A549 (cell line): ENCODE data around the gene ATP9A. TPM values are rescaled to one million over a fixed set of nuclear protein-coding genes. Genes with fewer than 3 reads are reported as not detected.
A peak's percentile ranks its signal among the peaks of the same experiment; 100 is the strongest.

ENCODE experiments used
- ATAC-seq, 2 experiments: fragments of 200-7000 bp in 1 of 2; fragments of >200 bp in 1 of 2; cut with Nextera tagmentation in 1 of 2; cut with Tn5 transposase in 1 of 2; 3 replicates each; pipeline versions ENCODE4 v1.8.0 to v1.9.1; 2018 to 2020; ENCODE audit warnings: mild to moderate bottlenecking in 1 of 2, moderate library complexity in 1 of 2
- CTCF ChIA-PET: fragments of 300-600 bp; sonication (Branson Sonifier 250); formaldehyde crosslinking; extraction: SDS; loops from one replicate; lab custom pipeline; 2021; ENCODE audit warnings: antibody characterized with exemption, inconsistent platforms; lab: Yijun Ruan, JAX
- POLR2A ChIA-PET: fragments of 350-600 bp; formaldehyde crosslinking; extraction: SDS; loops from one replicate; lab custom pipeline; 2021; ENCODE audit warnings: antibody characterized with exemption, inconsistent platforms; lab: Yijun Ruan, JAX
- DNase-seq, 2 experiments: peaks; one replicate each; pipeline versions ENCODE4 v3.0.0 to v3.0.0-alpha.2; 2011 to 2016; ENCODE audit warnings: low read depth in 1 of 2, low spot score in 1 of 2
- FAIRE-seq: peaks from 2 replicates; lab custom pipeline; 2011; peaks lifted over from hg19 to GRCh38; lab: Jason Lieb, UNC
- H3K27ac ChIP-seq, 2 experiments: fragments of >200 bp; sonication (Bioruptor Twin); formaldehyde crosslinking; 3 replicates each; pipeline ENCODE4 v1.5.1; 2016 to 2017
- H3K4me1 ChIP-seq: fragments of >200 bp; sonication (Bioruptor Twin); formaldehyde crosslinking; 3 replicates; pipeline ENCODE4 v1.6.1; 2016
- H3K4me2 ChIP-seq: fragments of >200 bp; sonication (Bioruptor Twin); formaldehyde crosslinking; 3 replicates; pipeline ENCODE4 v1.6.1; 2016
- H3K4me3 ChIP-seq: fragments of >200 bp; sonication (Bioruptor Twin); formaldehyde crosslinking; 3 replicates; pipeline ENCODE4 v1.5.1; 2016
- H3K9me3 ChIP-seq: fragments of >200 bp; sonication (Bioruptor Twin); formaldehyde crosslinking; 3 replicates; pipeline ENCODE4 v1.6.1; 2016
- ATOH8 ChIP-seq: fragments of 250-450 bp; sonication (Bioruptor Pico); IDR thresholded peaks from 2 replicates; pipeline ENCODE4 v1.5.0; 2020; ENCODE audit warnings: low read depth, mild to moderate bottlenecking, moderate library complexity
- CHD4 ChIP-seq: fragments of 200-600 bp; sonication (generic); IDR thresholded peaks from 2 replicates; pipeline ENCODE4 v1.6.1; 2016; ENCODE audit warnings: antibody characterized with exemption, mild to moderate bottlenecking, borderline replicate concordance
- FOSL2 ChIP-seq, 2 experiments: fragments of 450-650 bp in 1 of 2; fragments of >200 bp in 1 of 2; sonication (Bioruptor Twin) in 1 of 2; formaldehyde crosslinking; IDR thresholded peaks; 2 replicates each; pipeline versions ENCODE4 v1.5.0 to v1.6.1; 2016 to 2020; ENCODE audit warnings: mild to moderate bottlenecking in 1 of 2, moderate library complexity in 1 of 2
- FOXS1 ChIP-seq: fragments of 250-450 bp; sonication (Bioruptor Pico); IDR thresholded peaks from 2 replicates; pipeline ENCODE4 v1.5.0; 2020; ENCODE audit warnings: mild to moderate bottlenecking, moderate library complexity
- GATA3 ChIP-seq: IDR thresholded peaks from 2 replicates; pipeline ENCODE4 v1.6.1; 2012; ENCODE audit warnings: borderline replicate concordance
- HDAC2 ChIP-seq: fragments of 200-600 bp; sonication (generic); IDR thresholded peaks from 2 replicates; pipeline ENCODE4 v1.6.1; 2016
- HEYL ChIP-seq: fragments of 250-450 bp; sonication (Bioruptor Pico); IDR thresholded peaks from 2 replicates; pipeline ENCODE4 v1.8.0; 2021; ENCODE audit warnings: mild to moderate bottlenecking, moderate library complexity
- HOXB13 ChIP-seq: fragments of 250-450 bp; sonication (Bioruptor Pico); IDR thresholded peaks from 2 replicates; pipeline ENCODE4 v1.5.0; 2020; ENCODE audit warnings: low read depth, mild to moderate bottlenecking, moderate library complexity
- HOXB5 ChIP-seq: fragments of 250-450 bp; sonication (Bioruptor Pico); IDR thresholded peaks from 2 replicates; pipeline ENCODE4 v1.5.0; 2020; ENCODE audit warnings: mild to moderate bottlenecking, moderate library complexity
- KDM5A ChIP-seq: fragments of 200-600 bp; sonication (generic); IDR thresholded peaks from 2 replicates; pipeline ENCODE4 v1.6.1; 2016; ENCODE audit warnings: antibody characterized with exemption, mild to moderate bottlenecking
- NFE2L2 ChIP-seq: fragments of 150-350 bp; conservative IDR thresholded peaks from 2 replicates; pipeline ENCODE4 v1.6.1; 2014; ENCODE audit warnings: low read length
- NR3C1 ChIP-seq: fragments of >200 bp; sonication (Bioruptor Twin); formaldehyde crosslinking; IDR thresholded peaks from 3 replicates; pipeline ENCODE4 v1.6.1; 2017
- PBX3 ChIP-seq: IDR thresholded peaks from 2 replicates; pipeline ENCODE4 v1.6.1; 2012
- SREBF2 ChIP-seq: fragments of 450-650 bp; IDR thresholded peaks from 2 replicates; pipeline ENCODE4 v1.6.1; 2014; ENCODE audit warnings: mild to moderate bottlenecking, moderate library complexity
- TP53 ChIP-seq: fragments of 250-450 bp; sonication (Bioruptor Pico); IDR thresholded peaks from 2 replicates; pipeline ENCODE4 v1.5.0; 2021; ENCODE audit warnings: mild to moderate bottlenecking, moderate library complexity
- ZC3H11A ChIP-seq: fragments of 450-650 bp; IDR thresholded peaks from 2 replicates; pipeline ENCODE4 v1.6.1; 2014; ENCODE audit warnings: antibody characterized with exemption, mild to moderate bottlenecking
- WGBS: methylation state at CpG from one replicate; pipeline ENCODE4 v1.1.6; 2017; ENCODE audit errors: missing lambda C conversion rate; 5-methylcytosine and 5-hydroxymethylcytosine counted together
- polyA plus RNA-seq, 4 experiments: library from polyadenylated mRNA; depleted of rRNA in 3 of 4; stranded (reverse); fragments of >200 nt; fragmentation: RNase III in 1 of 4; extraction: RNeasy Plus Mini Kit Qiagen cat#74134 plus additional on column Dnase treatment in 1 of 4; gene quantifications; 2 replicates in 3 of 4; 3 replicates in 1 of 4; pipeline ENCODE4 v1.2.3, GENCODE V29; 2011 to 2017
- TF ChIP-seq, protein P1 (sequence below): fragments of 150-350 bp; IDR thresholded peaks from 2 replicates; pipeline ENCODE4 v1.6.1; 2014; ENCODE audit warnings: low read depth, mild to moderate bottlenecking, low read length
- TF ChIP-seq, protein P2 (sequence below): fragments of 200-600 bp; sonication (generic); IDR thresholded peaks from 2 replicates; pipeline ENCODE4 v1.6.1; 2016; ENCODE audit warnings: antibody characterized with exemption, mild to moderate bottlenecking, moderate library complexity
- TF ChIP-seq, protein P3 (sequence below): IDR thresholded peaks from 2 replicates; pipeline ENCODE4 v1.6.1; 2012

ATP9A gene
- polyA plus RNA-seq, 2 of the 4 experiments (the other 2 are of a cell fraction), result 9.9 to 23.6 TPM

- CTCF ChIA-PET, result interaction anchor here (0.6 to 2.3 kb wide), 4 partner anchors 33 to 647 kb away, joined by 3 to 5 read pairs (median 4); no protein-coding TSS in a partner anchor
- ATAC-seq (no peak), DNase-seq (no peak)
- H3K27ac ChIP-seq, result peak overlapping the region; percentile 71 to 89; a peak in 4 of 6 replicates
- 92% methylated on average over 8 of the region's 8 CpGs for WGBS
- peaks cover 26% of the 10 kb centered on the region for H3K4me1 ChIP-seq
- no peak overlapping the region for H3K4me3 ChIP-seq
- no peak for TF ChIP-seq HOXB13 (CRISPR knock-in tag)
- no peak for TF ChIP-seq SREBF2
- TF ChIP-seq ATOH8 (CRISPR knock-in tag), result no peak
- TF ChIP-seq NFE2L2, result no peak
- TF ChIP-seq, protein P1, sequence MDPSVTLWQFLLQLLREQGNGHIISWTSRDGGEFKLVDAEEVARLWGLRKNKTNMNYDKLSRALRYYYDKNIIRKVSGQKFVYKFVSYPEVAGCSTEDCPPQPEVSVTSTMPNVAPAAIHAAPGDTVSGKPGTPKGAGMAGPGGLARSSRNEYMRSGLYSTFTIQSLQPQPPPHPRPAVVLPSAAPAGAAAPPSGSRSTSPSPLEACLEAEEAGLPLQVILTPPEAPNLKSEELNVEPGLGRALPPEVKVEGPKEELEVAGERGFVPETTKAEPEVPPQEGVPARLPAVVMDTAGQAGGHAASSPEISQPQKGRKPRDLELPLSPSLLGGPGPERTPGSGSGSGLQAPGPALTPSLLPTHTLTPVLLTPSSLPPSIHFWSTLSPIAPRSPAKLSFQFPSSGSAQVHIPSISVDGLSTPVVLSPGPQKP, result no peak
- TF ChIP-seq HEYL (CRISPR knock-in tag), result no peak
- TF ChIP-seq HDAC2, result no peak
- TF ChIP-seq, protein P2, sequence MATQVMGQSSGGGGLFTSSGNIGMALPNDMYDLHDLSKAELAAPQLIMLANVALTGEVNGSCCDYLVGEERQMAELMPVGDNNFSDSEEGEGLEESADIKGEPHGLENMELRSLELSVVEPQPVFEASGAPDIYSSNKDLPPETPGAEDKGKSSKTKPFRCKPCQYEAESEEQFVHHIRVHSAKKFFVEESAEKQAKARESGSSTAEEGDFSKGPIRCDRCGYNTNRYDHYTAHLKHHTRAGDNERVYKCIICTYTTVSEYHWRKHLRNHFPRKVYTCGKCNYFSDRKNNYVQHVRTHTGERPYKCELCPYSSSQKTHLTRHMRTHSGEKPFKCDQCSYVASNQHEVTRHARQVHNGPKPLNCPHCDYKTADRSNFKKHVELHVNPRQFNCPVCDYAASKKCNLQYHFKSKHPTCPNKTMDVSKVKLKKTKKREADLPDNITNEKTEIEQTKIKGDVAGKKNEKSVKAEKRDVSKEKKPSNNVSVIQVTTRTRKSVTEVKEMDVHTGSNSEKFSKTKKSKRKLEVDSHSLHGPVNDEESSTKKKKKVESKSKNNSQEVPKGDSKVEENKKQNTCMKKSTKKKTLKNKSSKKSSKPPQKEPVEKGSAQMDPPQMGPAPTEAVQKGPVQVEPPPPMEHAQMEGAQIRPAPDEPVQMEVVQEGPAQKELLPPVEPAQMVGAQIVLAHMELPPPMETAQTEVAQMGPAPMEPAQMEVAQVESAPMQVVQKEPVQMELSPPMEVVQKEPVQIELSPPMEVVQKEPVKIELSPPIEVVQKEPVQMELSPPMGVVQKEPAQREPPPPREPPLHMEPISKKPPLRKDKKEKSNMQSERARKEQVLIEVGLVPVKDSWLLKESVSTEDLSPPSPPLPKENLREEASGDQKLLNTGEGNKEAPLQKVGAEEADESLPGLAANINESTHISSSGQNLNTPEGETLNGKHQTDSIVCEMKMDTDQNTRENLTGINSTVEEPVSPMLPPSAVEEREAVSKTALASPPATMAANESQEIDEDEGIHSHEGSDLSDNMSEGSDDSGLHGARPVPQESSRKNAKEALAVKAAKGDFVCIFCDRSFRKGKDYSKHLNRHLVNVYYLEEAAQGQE, result no peak
- TF ChIP-seq, protein P3, sequence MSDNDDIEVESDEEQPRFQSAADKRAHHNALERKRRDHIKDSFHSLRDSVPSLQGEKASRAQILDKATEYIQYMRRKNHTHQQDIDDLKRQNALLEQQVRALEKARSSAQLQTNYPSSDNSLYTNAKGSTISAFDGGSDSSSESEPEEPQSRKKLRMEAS, result no peak
- TF ChIP-seq ZC3H11A, result no peak
- no peak for TF ChIP-seq KDM5A
- no peak for TF ChIP-seq PBX3
- TF ChIP-seq TP53 (CRISPR knock-in tag), result no peak
- TF ChIP-seq CHD4, result no peak
- TF ChIP-seq, all 56 proteins: peak for 0
- no peak overlapping the region for H3K4me2 ChIP-seq
- H3K9me3 ChIP-seq, result no peaks in the 10 kb centered on the region
- FAIRE-seq, result no peak
- POLR2A ChIA-PET, result no interaction called here
These were observed 139.4 kb downstream of the ATP9A start for GRCh38 chr20:51628533-51629398.

- FAIRE-seq, result no peak
- no peak for ATAC-seq
- no peak for DNase-seq
- no peak for TF ChIP-seq NR3C1
- TF ChIP-seq FOXS1 (CRISPR knock-in tag), result no peak
- no peak for TF ChIP-seq HOXB5 (CRISPR knock-in tag)
- TF ChIP-seq FOSL2 (IDR thresholded peaks at IDR 0.05), result no peak
- TF ChIP-seq FOSL2 (CRISPR knock-in tag; IDR thresholded peaks at IDR 0.05), result no peak
- TF ChIP-seq HOXB13 (CRISPR knock-in tag), result no peak
- TF ChIP-seq GATA3, result no peak
- H3K4me3 ChIP-seq, result no peak overlapping the region
- ChIA-PET POLR2A (no interaction called here), CTCF (interaction anchor here (1.4 to 8.2 kb wide), 4 partner anchors 12 to 639 kb away, joined by 3 to 45 read pairs (median 8); no protein-coding TSS in a partner anchor)
- H3K9me3 ChIP-seq, result no peaks in the 10 kb centered on the region
- WGBS, result 97% methylated on average over 10 of the region's 10 CpGs
- H3K27ac ChIP-seq, result no peak overlapping the region
- peaks cover 22% of the 10 kb centered on the region for H3K4me1 ChIP-seq
- H3K4me2 ChIP-seq, result no peak overlapping the region
These were observed 140.6 kb downstream of the ATP9A start for GRCh38 chr20:51627586-51627985.
